HepG2 (cell line): ENCODE data around the gene CCDC74A. TPM values are rescaled to one million over a fixed set of nuclear protein-coding genes. Genes with fewer than 3 reads are reported as not detected.

Experiments used
- CENPX ChIP-seq: sonication (generic); formaldehyde crosslinking; IDR thresholded peaks from 2 replicates; pipeline ENCODE4 v1.9.0; 2021; ENCODE audit warnings: mild to moderate bottlenecking, missing genetic modification reagents, moderate library complexity
- CHCHD3 ChIP-seq: sonication (generic); formaldehyde crosslinking; IDR thresholded peaks from 2 replicates; pipeline ENCODE4 v1.8.0; 2022; ENCODE audit warnings: mild to moderate bottlenecking, missing genetic modification reagents, moderate library complexity
- EEA1 ChIP-seq: sonication (generic); formaldehyde crosslinking; IDR thresholded peaks from 2 replicates; pipeline ENCODE4 v1.5.1; 2020; ENCODE audit warnings: mild to moderate bottlenecking, missing genetic modification reagents, borderline replicate concordance
- ELF1 ChIP-seq: sonication (generic); formaldehyde crosslinking; IDR thresholded peaks from 2 replicates; pipeline ENCODE4 v1.4.0; 2020; ENCODE audit warnings: missing genetic modification reagents
- FOXK2 ChIP-seq: fragments of 450-650 bp; IDR thresholded peaks from 2 replicates; pipeline ENCODE4 v1.6.1; 2016
- HNRNPL ChIP-seq: fragments of 200-400 bp; formaldehyde crosslinking; IDR thresholded peaks from 2 replicates; pipeline ENCODE4 v1.6.1; 2017; ENCODE audit warnings: mild to moderate bottlenecking, low read depth, low read length
- REXO4 ChIP-seq: sonication (generic); formaldehyde crosslinking; IDR thresholded peaks from 2 replicates; pipeline ENCODE4 v1.8.0; 2022; ENCODE audit warnings: missing genetic modification reagents, mild to moderate bottlenecking, borderline replicate concordance
- SP140L ChIP-seq: sonication (generic); formaldehyde crosslinking; IDR thresholded peaks from 2 replicates; pipeline ENCODE4 v1.4.0; 2020; ENCODE audit warnings: missing genetic modification reagents, borderline replicate concordance
- ZNF124 ChIP-seq: sonication (generic); formaldehyde crosslinking; IDR thresholded peaks from 2 replicates; pipeline ENCODE4 v1.4.0; 2020; ENCODE audit warnings: missing genetic modification reagents
- polyA plus RNA-seq, 8 experiments: library from polyadenylated mRNA; depleted of rRNA in 3 of 8; stranded (reverse) in 7 of 8; unstranded in 1 of 8; fragments of >200 nt; fragmentation: Illumina TruSeq in 4 of 8; extraction: Trizol in 4 of 8; gene quantifications; 2 replicates each; pipeline versions ENCODE4 v1.2.1 to v1.2.3, GENCODE V29; 2011 to 2016; ENCODE audit warnings: low read depth in 4 of 8, missing spikeins in 1 of 8, mixed read lengths in 1 of 8; ENCODE audit not compliant: insufficient read depth in 1 of 8
- total RNA-seq, 5 experiments: library from RNA; depleted of rRNA; stranded (reverse); fragments of >200 nt; fragmentation: Illumina TruSeq; extraction: Trizol; gene quantifications; 2 replicates each; pipeline ENCODE4 v1.2.3, GENCODE V29; 2016; ENCODE audit warnings: low read depth in 1 of 5
- TF ChIP-seq, protein P1 (sequence below): sonication (generic); formaldehyde crosslinking; IDR thresholded peaks from 2 replicates; pipeline ENCODE4 v1.9.0; 2021; ENCODE audit warnings: missing genetic modification reagents, borderline replicate concordance
- TF ChIP-seq, protein P2 (sequence below): sonication (generic); formaldehyde crosslinking; IDR thresholded peaks from 2 replicates; pipeline ENCODE4 v1.8.1; 2023; ENCODE audit warnings: missing genetic modification reagents, mild to moderate bottlenecking, borderline replicate concordance
- TF ChIP-seq, protein P3 (sequence below): sonication (generic); formaldehyde crosslinking; IDR thresholded peaks from 2 replicates; pipeline ENCODE4 v1.5.1; 2020; ENCODE audit warnings: mild to moderate bottlenecking, moderate library complexity, missing genetic modification reagents
- TF ChIP-seq, protein P4 (sequence below): sonication (generic); formaldehyde crosslinking; IDR thresholded peaks from 2 replicates; pipeline ENCODE4 v1.5.0; 2020; ENCODE audit warnings: mild to moderate bottlenecking, missing genetic modification reagents, moderate library complexity
- TF ChIP-seq, protein P5 (sequence below): sonication (generic); formaldehyde crosslinking; IDR thresholded peaks from one replicate; pipeline ENCODE4 v1.5.1; 2020; ENCODE audit warnings: mild to moderate bottlenecking, missing genetic modification reagents; ENCODE audit errors: not compliant biosample characterization

CCDC74A gene
- total and polyA plus RNA-seq, 2 of the 13 experiments (the other 11 are each of a cell fraction or from before 2014, with no cell fraction given): 0.15 to 0.17 TPM

DNA sequence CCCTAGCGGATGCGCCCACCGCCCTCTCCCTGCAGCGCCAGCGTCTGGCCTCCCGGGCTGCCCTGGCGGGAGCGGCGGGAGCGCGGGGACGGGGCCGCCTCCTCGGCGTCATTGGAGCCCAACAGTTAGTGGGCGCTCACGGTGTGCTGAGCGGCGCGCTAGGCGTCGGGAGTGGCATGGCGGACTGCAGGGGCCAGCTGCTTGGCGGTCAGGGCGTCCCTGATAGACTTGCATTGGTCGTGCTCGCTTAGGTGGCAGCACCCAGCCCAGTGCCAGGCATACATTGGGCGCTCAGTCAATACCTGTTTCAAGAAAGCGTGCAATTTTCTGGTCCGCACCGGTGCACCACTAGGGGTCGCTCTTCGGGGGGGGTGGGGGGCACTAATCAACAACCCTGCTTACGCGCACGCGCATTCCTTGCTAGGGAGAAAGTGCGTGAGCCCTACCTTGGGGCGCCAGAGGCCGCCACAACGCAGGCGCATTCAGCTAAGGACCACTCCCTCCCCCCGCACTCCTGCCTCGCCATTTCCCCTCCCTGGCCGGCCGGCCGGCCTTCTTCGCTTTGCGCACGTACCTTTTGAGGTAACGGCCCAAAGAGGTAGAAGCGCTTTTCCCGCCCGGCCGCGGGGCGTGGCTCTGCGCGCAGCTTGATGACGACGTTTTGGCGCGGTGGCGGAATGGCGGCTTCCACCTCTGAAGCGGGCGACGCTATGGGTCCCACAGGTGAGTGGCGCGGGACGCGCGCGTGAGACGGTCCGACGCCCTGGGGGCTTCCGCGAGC lies 35.1 kb upstream of the CCDC74A start (continued):
- TF ChIP-seq, protein P1, sequence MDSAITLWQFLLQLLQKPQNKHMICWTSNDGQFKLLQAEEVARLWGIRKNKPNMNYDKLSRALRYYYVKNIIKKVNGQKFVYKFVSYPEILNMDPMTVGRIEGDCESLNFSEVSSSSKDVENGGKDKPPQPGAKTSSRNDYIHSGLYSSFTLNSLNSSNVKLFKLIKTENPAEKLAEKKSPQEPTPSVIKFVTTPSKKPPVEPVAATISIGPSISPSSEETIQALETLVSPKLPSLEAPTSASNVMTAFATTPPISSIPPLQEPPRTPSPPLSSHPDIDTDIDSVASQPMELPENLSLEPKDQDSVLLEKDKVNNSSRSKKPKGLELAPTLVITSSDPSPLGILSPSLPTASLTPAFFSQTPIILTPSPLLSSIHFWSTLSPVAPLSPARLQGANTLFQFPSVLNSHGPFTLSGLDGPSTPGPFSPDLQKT (CRISPR knock-in tag): no peak
- TF ChIP-seq FOXK2: peak; percentile 81; the same call in 1 of the 2 replicates
- TF ChIP-seq ELF1 (CRISPR knock-in tag): peak; percentile 78
- no peak for TF ChIP-seq CENPX (CRISPR knock-in tag)
- TF ChIP-seq, protein P2, sequence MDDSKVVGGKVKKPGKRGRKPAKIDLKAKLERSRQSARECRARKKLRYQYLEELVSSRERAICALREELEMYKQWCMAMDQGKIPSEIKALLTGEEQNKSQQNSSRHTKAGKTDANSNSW (CRISPR knock-in tag): no peak
- TF ChIP-seq, protein P3, sequence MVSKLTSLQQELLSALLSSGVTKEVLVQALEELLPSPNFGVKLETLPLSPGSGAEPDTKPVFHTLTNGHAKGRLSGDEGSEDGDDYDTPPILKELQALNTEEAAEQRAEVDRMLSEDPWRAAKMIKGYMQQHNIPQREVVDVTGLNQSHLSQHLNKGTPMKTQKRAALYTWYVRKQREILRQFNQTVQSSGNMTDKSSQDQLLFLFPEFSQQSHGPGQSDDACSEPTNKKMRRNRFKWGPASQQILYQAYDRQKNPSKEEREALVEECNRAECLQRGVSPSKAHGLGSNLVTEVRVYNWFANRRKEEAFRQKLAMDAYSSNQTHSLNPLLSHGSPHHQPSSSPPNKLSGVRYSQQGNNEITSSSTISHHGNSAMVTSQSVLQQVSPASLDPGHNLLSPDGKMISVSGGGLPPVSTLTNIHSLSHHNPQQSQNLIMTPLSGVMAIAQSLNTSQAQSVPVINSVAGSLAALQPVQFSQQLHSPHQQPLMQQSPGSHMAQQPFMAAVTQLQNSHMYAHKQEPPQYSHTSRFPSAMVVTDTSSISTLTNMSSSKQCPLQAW (CRISPR knock-in tag): peak; percentile 76
- TF ChIP-seq ZNF124 (CRISPR knock-in tag): peak; percentile 73; the same call in 1 of the 2 replicates
- TF ChIP-seq REXO4: no peak
- TF ChIP-seq HNRNPL: peak; percentile 97
- TF ChIP-seq, protein P4, sequence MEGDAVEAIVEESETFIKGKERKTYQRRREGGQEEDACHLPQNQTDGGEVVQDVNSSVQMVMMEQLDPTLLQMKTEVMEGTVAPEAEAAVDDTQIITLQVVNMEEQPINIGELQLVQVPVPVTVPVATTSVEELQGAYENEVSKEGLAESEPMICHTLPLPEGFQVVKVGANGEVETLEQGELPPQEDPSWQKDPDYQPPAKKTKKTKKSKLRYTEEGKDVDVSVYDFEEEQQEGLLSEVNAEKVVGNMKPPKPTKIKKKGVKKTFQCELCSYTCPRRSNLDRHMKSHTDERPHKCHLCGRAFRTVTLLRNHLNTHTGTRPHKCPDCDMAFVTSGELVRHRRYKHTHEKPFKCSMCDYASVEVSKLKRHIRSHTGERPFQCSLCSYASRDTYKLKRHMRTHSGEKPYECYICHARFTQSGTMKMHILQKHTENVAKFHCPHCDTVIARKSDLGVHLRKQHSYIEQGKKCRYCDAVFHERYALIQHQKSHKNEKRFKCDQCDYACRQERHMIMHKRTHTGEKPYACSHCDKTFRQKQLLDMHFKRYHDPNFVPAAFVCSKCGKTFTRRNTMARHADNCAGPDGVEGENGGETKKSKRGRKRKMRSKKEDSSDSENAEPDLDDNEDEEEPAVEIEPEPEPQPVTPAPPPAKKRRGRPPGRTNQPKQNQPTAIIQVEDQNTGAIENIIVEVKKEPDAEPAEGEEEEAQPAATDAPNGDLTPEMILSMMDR (CRISPR knock-in tag): peak; percentile 86
- TF ChIP-seq, protein P5, sequence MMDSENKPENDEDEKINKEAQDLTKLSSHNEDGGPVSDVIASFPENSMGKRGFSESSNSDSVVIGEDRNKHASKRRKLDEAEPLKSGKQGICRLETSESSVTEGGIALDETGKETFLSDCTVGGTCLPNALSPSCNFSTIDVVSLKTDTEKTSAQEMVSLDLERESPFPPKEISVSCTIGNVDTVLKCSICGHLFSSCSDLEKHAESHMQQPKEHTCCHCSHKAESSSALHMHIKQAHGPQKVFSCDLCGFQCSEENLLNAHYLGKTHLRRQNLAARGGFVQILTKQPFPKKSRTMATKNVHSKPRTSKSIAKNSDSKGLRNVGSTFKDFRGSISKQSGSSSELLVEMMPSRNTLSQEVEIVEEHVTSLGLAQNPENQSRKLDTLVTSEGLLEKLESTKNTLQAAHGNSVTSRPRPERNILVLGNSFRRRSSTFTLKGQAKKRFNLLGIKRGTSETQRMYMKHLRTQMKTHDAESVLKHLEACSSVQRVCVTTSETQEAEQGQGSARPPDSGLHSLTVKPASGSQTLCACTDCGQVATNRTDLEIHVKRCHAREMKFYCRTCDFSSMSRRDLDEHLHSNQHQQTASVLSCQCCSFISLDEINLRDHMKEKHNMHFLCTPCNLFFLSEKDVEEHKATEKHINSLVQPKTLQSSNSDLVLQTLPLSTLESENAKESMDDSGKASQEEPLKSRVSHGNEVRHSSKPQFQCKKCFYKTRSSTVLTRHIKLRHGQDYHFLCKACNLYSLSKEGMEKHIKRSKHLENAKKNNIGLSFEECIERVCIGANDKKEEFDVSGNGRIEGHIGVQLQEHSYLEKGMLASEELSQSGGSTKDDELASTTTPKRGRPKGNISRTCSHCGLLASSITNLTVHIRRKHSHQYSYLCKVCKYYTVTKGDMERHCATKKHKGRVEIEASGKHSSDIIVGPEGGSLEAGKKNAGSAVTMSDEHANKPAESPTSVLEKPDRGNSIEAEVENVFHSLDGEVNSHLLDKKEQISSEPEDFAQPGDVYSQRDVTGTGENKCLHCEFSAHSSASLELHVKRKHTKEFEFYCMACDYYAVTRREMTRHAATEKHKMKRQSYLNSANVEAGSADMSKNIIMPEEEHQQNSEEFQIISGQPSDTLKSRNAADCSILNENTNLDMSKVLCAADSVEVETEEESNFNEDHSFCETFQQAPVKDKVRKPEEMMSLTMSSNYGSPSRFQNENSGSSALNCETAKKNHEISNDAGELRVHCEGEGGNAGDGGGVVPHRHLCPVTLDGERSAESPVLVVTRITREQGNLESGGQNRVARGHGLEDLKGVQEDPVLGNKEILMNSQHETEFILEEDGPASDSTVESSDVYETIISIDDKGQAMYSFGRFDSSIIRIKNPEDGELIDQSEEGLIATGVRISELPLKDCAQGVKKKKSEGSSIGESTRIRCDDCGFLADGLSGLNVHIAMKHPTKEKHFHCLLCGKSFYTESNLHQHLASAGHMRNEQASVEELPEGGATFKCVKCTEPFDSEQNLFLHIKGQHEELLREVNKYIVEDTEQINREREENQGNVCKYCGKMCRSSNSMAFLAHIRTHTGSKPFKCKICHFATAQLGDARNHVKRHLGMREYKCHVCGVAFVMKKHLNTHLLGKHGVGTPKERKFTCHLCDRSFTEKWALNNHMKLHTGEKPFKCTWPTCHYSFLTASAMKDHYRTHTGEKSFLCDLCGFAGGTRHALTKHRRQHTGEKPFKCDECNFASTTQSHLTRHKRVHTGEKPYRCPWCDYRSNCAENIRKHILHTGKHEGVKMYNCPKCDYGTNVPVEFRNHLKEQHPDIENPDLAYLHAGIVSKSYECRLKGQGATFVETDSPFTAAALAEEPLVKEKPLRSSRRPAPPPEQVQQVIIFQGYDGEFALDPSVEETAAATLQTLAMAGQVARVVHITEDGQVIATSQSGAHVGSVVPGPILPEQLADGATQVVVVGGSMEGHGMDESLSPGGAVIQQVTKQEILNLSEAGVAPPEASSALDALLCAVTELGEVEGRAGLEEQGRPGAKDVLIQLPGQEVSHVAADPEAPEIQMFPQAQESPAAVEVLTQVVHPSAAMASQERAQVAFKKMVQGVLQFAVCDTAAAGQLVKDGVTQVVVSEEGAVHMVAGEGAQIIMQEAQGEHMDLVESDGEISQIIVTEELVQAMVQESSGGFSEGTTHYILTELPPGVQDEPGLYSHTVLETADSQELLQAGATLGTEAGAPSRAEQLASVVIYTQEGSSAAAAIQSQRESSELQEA (CRISPR knock-in tag): peak; percentile 29
- no peak for TF ChIP-seq EEA1 (CRISPR knock-in tag)
- TF ChIP-seq CHCHD3: peak; percentile 62; the same call in 1 of the 2 replicates
- TF ChIP-seq SP140L (CRISPR knock-in tag): no peak
